Gastroesophageal sphincter (tissue), 4 donors: ENCODE measurements around the gene APLP2. TPM values are rescaled to one million over a fixed set of nuclear protein-coding genes. Genes with fewer than 3 reads are reported as not detected.

Experiments
- ATAC-seq: fragments of 150-250 bp; one replicate; pipeline ENCODE4 v1.9.1; 2016; ENCODE audit warnings: mild to moderate bottlenecking, moderate library complexity
- H3K27ac ChIP-seq, 4 donors: fragments of 200-600 bp; sonication (generic) in 3 of 4; 1 replicate in 3 of 4; 2 replicates in 1 of 4; pipeline ENCODE4 v1.5.1; 2016 to 2019
- H3K27me3 ChIP-seq: fragments of 200-600 bp; sonication (generic); one replicate; pipeline ENCODE4 v1.5.1; 2019
- H3K36me3 ChIP-seq, 2 donors: fragments of 200-600 bp; sonication (generic); one replicate each; pipeline ENCODE4 v1.5.1; 2019; ENCODE audit warnings: control low read depth in 1 of 2
- H3K4me1 ChIP-seq, 3 donors: fragments of 200-600 bp; sonication (generic); 1 replicate in 2 of 3; 2 replicates in 1 of 3; pipeline ENCODE4 v1.5.1; 2016 to 2019; ENCODE audit warnings: control low read depth in 2 of 3
- H3K4me3 ChIP-seq, 2 donors: fragments of 200-600 bp; sonication (generic); one replicate each; pipeline ENCODE4 v1.5.1; 2019; ENCODE audit warnings: mild to moderate bottlenecking in 1 of 2, moderate library complexity in 1 of 2
- H3K9me3 ChIP-seq, 3 donors: fragments of 200-600 bp; sonication (generic); one replicate each; pipeline ENCODE4 v1.5.1; 2017 to 2019; ENCODE audit warnings: control low read depth in 2 of 3
- CTCF ChIP-seq, 4 experiments: fragments of 200-600 bp in 2 of 4; fragments of 450-650 bp in 2 of 4; sonication (generic) in 1 of 4; IDR thresholded peaks; one replicate each; pipeline ENCODE4 v1.5.1; 2017 to 2019; ENCODE audit warnings: antibody characterized with exemption in 4 of 4, mild to moderate bottlenecking in 2 of 4, moderate library complexity in 2 of 4
- EP300 ChIP-seq: sonication (generic); formaldehyde crosslinking; IDR thresholded peaks from one replicate; pipeline ENCODE4 v1.6.1; 2017; ENCODE audit warnings: antibody characterized with exemption, mild to moderate bottlenecking
- POLR2A ChIP-seq, 2 donors: fragments of 450-650 bp; IDR thresholded peaks; one replicate each; pipeline ENCODE4 v1.6.1; 2017; ENCODE audit warnings: antibody characterized with exemption in 2 of 2, mild to moderate bottlenecking in 2 of 2, moderate library complexity in 1 of 2
- POLR2AphosphoS5 ChIP-seq: sonication (generic); formaldehyde crosslinking; IDR thresholded peaks from one replicate; pipeline ENCODE4 v1.6.1; 2017; ENCODE audit warnings: antibody characterized with exemption
- WGBS, 2 donors: methylation state at CpG; one replicate each; pipeline ENCODE4 v1.1.5; 2018; ENCODE audit warnings: low coverage in 1 of 2; 5-methylcytosine and 5-hydroxymethylcytosine counted together
- total RNA-seq, 4 donors: library from RNA; depleted of rRNA; stranded (reverse); fragments of >200 nt; gene quantifications; one replicate each; pipeline ENCODE4 v1.1.0, GENCODE V29; 2016

APLP2 gene
- total RNA-seq, 4 donors from 2014 or later: 386 to 533 (median 452) TPM

GRCh38 chr11:130094614-130095013 is 24.9 kb downstream of the APLP2 start:
- H3K27ac ChIP-seq: no peak overlapping the region
- H3K4me1 ChIP-seq: peaks cover 2 to 62% (median 3%) of the 10 kb centered on the region in 3 donors
- H3K4me3 ChIP-seq: no peak overlapping the region
- no peaks in the 10 kb centered on the region for H3K9me3 ChIP-seq
- no peak for ATAC-seq
- no peak for TF ChIP-seq EP300
- TF ChIP-seq POLR2AphosphoS5: no peak
- TF ChIP-seq POLR2A (IDR thresholded peaks at IDR 0.05): no peak
- no peak for TF ChIP-seq CTCF (IDR thresholded peaks at IDR 0.05)
- no peaks in the 10 kb centered on the region for H3K36me3 ChIP-seq
- WGBS, 2 donors: 83 to 88% methylated on average over 4 of the region's 4 CpGs
- no peaks in the 10 kb centered on the region for H3K27me3 ChIP-seq

- H3K9me3 ChIP-seq: no peaks in the 10 kb centered on the region
- H3K4me1 ChIP-seq: peaks cover 3 to 64% (median 5%) of the 10 kb centered on the region in 3 donors
- no peak overlapping the region for H3K4me3 ChIP-seq
- no peak for ATAC-seq
- WGBS, 2 donors: 56 to 67% methylated on average over 1 of the region's 1 CpG
- no peaks in the 10 kb centered on the region for H3K27me3 ChIP-seq
- no peak overlapping the region for H3K27ac ChIP-seq
- no peaks in the 10 kb centered on the region for H3K36me3 ChIP-seq
- no peak for TF ChIP-seq EP300
- TF ChIP-seq POLR2A (IDR thresholded peaks at IDR 0.05): no peak
- TF ChIP-seq POLR2AphosphoS5: no peak
- TF ChIP-seq CTCF (IDR thresholded peaks at IDR 0.05): no peak
Measured at GRCh38 chr11:130095326-130095725, 25.6 kb downstream of the APLP2 start.

GRCh38 chr11:130096042-130096441 is 26.3 kb downstream of the APLP2 start:
- Histone ChIP-seq H3K27me3 (no peaks in the 10 kb centered on the region), H3K36me3 (no peaks in the 10 kb centered on the region), H3K9me3 (no peaks in the 10 kb centered on the region), H3K4me1 (peaks cover 5 to 71% (median 7%) of the 10 kb centered on the region in 3 donors), H3K27ac (no peak overlapping the region), H3K4me3 (no peak overlapping the region)
- no peak for ATAC-seq
- TF ChIP-seq POLR2A (IDR thresholded peaks at IDR 0.05) (no peak), EP300 (no peak), POLR2AphosphoS5 (no peak)
- 88 to 100% methylated on average over 2 of the region's 2 CpGs for WGBS, 2 donors

- TF ChIP-seq CTCF (IDR thresholded peaks at IDR 0.05): no peak
- no peak for TF ChIP-seq EP300
- TF ChIP-seq POLR2AphosphoS5: no peak
- no peak for TF ChIP-seq POLR2A (IDR thresholded peaks at IDR 0.05)
- Histone ChIP-seq H3K4me3 (no peak overlapping the region), H3K4me1 (peaks cover 7 to 79% (median 10%) of the 10 kb centered on the region in 3 donors), H3K9me3 (no peaks in the 10 kb centered on the region), H3K36me3 (no peaks in the 10 kb centered on the region), H3K27me3 (no peaks in the 10 kb centered on the region), H3K27ac (no peak overlapping the region)
- WGBS, 2 donors: 61 to 78% methylated on average over 2 of the region's 2 CpGs
- no peak for ATAC-seq
Measured at GRCh38 chr11:130096823-130097222, 27.1 kb downstream of the APLP2 start.

- Histone ChIP-seq H3K27me3 (no peaks in the 10 kb centered on the region), H3K4me1 (peaks cover 7 to 84% (median 14%) of the 10 kb centered on the region in 3 donors), H3K36me3 (no peaks in the 10 kb centered on the region), H3K9me3 (no peaks in the 10 kb centered on the region), H3K4me3 (no peak overlapping the region), H3K27ac (no peak overlapping the region)
- TF ChIP-seq POLR2A (IDR thresholded peaks at IDR 0.05): no peak
- TF ChIP-seq EP300: no peak
- TF ChIP-seq CTCF (IDR thresholded peaks at IDR 0.05): no peak
- TF ChIP-seq POLR2AphosphoS5: no peak
- 88 to 89% methylated on average over 4 of the region's 4 CpGs for WGBS, 2 donors
- ATAC-seq: no peak
Measured at GRCh38 chr11:130097285-130097684, 27.6 kb downstream of the APLP2 start.
